ENCODE measurements around the gene GAB2.
A peak's percentile ranks its signal among the peaks of the same experiment; 100 is the strongest.

The GAB2 gene

DNA sequence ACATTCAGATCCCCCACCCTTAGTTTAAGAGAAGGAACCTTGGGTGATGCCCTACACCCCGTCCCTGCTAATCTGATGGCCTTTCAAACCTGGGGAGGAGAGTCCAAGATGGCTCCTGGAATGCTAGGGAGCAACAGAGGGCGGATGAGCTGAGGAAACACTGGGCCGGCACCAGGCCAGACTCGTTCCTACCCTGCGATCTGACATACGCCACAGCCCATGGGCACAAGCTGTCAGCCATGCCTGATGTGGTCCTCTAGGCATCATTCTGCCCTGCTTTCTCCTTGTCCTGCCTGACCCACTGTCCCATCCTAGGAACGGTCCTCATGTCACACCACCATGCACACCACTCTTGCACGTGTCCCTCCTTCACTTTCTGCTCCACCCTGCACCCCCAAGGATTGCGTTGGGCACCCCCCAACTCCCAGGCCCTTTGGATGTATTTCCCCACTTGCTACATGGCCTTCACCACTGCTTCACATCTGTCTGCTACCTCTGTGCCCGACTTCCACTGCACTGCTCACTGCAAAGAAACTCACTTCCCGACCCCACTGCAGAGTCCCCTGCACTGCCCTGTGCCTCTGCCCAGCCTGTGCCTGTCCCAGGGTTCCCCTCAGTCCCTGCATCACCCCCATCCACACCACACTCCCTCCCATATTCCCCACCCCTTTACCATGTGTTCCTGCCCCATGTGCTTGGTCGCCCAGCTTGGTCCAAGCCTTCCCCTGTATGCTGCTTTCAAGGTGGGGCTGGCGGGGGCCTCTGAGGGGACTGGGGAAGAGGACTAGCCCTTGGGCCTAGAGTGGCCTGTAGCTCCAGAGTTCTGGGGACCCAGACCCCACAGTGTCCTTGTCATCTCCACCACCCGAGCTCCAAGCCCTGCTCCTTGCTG is 199.7 kb downstream of the GAB2 start:
- no peak for DNase-seq

DNA sequence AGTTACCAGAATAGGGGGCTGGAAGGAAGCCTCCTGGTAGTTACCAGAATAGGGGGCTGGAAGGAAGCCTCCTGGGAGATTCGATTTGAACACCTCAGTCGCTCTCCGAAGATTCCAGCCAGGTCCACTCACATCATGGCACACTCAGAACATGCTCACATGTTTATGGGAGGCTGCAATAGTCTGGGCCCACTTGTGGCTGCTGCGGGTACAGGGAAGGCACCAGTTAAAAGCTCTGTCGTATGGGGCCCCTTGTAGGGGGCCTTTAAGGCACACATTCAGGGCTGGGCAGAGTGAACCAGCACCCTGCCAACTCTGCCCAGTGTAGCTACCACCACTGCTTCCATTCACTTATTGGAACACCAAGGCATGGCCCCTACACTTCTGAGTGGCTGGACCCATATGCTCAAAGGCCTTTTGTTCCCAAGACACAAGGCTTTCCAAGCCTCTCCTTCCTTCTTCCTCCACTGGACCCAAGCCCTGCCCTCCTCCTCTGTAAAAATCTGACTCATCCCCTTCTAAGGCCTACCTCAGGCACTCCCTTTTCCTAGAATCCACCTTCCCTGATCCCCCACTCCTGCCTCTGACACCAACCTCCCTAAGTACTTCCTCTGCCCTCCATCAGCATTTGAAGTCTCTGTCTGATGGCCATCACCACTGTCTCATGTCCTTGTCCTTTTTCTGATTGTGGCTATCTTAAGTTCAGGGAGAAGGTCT is 200.9 kb downstream of the GAB2 start:
- no peak for DNase-seq

DNA sequence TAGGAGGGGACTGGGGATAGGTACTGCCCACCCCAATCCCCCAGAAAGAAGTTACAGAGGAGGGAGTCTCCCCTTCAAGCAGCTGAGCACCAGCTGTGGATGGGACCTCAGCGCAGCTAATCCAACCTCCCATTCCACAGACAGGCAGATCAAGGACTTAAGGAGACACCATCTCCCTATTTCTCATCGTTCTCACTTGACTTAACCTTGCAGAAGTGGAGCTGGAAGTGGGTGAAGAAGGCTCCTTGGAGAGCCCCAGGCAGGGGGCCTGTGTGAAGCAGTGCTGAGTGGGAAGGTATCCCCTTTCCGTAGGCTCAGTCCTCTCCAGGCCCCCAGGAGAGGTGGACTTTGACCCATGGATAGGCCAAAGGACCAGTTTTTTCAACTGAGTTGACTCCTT is 201.6 kb downstream of the GAB2 start:
- no peak for DNase-seq

DNA sequence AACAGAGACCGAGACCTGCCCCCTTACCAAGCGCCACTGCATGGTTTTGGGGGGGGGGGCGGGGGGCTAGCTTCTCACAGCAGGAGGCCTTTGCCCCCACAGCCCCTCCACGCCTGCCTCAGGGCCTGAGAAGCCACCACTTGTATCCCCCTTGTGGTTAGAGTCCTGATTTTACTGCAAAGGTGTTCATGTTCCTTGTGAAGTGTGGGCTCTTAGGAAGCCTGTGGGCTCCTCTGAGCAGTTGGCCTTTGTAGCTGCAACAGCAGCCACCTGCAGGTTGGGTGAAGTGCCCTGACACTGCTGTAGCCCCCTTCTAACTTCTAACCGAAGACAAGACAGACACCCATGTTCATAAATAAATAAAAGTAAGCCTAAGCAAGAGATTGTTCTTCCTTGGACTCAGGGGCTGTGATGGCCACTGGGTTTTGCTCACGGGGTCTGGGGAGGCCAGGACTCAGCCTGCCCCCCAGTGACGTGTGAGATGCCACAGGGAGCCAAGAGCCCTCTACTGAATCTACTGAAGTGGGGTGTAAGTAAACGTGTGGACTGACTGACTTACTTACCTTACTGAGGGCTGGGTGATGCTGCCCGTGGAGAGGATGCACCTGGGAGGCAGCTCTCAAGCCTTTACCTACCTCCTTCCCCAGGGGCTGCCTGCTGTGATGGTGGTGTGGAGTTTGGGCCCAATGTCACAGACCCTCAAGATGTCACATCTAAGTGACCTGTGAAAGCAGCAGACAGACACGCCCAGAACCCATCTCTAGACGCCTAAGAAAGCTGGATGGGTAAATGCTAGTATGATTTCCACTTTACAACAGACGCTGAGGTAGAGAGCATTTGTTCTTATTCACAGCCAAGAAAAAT is 203.1 kb downstream of the GAB2 start:
- DNase-seq = no peak

DNA sequence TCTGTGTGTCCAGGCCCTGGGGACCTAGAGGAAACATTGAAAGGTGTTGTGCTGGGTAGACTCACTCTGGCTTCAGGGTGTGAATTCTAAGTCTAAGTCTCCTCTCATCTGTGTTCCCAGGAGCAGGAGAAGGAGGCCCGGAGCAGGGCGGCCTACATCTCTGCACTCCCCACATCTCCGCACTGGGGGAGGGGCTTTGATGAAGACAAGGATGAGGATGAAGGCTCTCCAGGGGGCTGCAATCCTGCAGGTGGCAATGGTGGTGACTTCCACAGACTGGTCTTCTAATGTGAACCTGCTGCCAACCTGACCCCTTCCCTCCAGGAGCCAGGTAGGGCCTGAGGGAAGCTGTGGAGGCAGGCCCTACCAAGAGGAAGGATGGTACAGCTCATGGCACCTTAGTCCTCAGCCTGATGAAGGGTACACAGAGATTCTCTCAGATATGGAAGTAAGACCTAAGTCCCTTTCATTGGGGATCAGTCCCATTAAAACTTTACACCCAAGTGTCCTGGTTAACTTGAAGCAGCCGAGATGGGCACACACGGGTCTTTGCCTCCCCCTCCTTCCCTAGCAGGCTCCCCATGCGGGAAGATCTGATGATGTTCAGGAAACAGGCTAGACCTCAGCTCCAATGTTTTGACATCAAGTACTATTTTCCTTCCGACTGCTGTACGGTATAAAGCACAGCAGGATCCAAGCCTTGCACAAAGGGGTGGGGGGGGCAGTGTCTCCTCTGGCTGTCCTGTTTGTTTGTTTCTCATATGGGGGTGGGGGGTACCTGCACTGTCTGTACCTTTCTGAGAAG is 203.9 kb downstream of the GAB2 start:
- DNase-seq = no peak

DNA sequence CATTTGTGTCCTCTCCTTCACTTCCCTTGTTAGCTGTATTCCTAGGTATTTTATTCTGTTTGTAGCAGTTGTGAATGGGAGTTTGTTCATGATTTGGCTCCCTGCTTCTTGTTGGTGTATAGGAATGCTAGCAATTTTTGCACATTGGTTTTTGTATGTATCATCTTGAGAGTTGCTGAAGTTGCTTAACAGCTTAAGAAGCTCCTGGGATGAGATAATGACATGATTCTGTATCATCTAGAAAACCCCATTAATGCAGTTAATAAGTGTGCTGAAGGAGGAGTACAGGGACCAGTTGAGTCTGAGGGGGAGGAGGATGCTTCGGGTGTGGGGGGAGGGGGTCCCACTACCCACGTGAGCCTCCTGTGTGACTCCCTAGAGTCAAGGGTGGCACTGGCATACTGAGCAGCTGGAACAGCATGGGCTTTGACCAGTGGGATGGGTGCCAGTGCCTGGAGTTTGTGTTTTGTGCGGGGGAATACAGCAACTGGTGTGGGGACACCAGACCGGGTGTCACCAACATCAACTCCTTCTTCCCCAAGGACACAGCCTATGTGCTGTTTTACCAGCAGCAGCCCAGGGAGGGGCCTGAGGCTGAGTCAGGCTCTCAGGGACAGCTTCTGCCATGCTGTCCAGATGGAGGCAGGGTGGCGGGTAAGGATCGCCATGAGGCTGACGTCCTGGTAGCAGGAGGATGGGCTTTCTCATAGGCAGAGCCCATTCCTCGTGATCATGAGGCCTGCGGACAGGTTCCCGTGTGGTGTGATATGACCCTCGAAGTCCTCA is 204.8 kb downstream of the GAB2 start:
- DNase-seq = no peak

DNA sequence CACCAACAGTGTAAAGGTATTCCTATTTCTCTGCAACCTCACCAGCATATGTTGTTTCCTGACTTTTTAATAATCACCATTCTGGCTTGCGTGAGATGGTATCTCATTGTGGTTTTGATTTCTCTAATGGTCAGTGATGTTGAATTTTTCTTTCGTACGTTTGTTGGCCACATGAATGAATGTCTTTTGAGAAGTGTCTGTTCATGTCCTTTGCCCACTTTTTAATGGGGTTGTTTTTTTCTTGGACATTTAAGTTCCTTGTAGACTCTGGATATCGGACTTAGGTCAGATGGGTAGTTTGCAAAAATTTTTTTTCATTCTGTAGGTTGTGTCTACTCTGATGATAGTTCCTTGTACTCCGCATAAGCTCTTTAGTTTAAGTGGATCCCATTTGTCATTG is 206.1 kb downstream of the GAB2 start:
- no peak for DNase-seq

DNA sequence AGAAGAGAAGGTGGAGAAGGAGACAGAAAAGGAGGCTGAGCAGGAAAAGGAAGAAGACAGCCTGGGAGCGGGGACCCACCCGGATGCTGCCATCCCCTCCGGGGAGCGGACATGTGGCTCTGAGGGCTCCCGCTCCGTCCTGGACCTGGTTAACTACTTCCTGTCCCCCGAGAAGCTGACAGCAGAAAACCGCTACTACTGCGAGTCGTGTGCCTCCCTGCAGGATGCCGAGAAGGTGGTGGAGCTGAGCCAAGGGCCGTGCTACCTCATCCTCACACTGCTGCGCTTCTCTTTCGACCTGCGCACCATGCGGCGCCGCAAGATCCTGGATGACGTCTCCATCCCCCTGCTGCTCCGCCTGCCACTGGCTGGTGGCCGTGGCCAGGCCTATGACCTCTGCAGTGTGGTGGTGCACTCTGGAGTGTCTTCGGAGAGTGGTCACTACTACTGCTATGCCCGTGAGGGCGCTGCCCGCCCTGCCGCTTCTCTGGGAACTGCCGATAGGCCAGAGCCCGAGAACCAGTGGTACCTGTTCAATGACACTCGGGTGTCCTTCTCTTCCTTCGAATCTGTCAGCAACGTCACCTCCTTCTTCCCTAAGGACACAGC is 207.5 kb downstream of the GAB2 start:
- DNase-seq = no peak

DNA sequence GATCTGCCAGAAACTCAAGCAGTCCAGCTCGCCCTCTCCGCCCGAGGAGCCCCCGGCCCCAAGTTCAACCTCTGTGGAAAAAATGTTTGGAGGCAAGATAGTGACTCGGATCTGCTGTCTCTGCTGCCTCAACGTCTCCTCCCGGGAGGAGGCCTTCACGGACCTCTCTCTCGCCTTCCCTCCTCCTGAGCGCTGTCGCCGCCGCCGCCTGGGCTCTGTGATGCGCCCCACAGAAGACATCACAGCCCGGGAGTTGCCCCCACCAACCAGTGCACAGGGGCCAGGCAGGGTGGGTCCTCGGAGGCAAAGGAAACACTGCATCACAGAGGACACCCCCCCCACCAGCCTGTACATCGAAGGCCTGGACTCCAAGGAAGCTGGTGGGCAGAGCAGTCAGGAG is 208.1 kb downstream of the GAB2 start:
- DNase-seq = no peak

DNA sequence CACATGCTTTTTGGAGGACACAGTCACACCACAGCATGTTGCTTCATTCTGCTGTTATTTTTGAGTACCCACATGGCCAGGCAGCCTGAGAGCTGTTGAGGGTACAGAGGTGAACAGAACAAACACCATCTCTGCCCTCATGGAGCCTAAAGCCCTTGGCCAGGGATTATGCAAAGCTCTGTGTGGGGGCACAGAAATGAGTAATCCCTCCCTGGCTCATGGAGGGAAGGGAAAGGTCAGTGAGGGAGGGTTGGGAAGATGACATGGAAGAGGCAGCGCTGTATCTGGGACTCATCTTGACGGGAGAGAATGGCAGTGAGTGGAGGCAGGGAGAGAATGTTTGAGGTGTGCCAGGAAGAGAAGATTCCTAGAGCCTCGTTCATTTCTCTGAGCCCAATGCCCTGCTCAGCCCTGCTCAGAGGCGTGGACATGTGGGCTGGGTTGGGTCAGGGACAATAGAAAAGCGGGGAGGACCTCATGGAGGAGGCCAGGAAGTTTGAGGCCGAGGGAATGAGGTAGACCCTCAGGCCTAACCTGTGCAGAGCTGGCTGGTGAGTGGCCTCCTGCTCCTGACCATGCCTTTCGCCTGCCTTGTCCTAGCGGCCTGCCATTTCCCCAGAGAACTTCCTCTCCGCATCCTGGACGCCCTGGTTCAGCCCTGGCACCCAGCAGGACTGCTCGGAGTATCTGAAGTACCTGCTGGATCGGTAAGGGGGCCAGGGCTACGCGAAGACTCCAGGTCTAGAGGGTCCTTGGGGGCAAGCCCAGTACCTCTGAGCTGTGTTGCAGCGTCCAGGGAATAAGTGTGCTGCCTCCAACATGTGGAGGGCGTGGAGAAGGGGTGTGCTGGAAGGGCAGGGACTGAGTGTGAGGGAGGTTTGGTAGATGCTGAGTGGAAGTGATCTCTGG is 209.1 kb downstream of the GAB2 start:
- DNase-seq = no peak

DNA sequence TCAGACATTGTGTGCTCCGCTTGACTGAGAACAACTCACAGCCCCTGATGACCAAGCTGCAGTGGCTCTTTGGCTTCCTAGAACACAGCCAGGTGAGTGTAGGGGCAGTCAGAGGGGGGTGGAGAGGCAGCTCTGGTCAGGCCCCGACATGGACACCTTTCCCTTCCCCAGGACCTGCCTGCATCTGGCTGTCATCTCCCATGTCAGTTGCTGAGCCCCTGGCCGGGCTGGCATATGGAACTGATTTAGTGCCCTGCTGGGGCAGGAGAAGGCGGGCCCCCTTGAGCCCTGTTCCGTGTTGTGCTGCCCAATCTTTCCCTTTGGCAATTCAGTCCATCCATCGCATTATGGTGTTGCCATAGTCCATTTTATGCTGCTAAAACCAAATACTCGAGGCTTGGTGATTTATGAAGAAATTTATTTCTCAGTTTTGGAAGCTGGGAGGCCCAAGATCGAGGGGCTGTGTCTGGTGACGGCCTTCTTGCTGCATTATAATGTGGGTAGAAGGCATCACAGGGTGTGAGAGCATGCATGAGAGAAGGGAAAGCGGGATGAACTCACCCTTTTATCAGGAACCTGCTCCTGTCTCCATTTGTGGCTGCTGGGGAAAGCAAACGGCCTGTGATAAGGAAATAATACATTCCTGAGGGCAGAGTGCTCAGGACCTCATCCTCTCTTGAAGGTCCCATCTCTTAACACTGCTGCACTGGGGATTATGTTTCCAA is 209.9 kb downstream of the GAB2 start:
- no peak for DNase-seq

DNA sequence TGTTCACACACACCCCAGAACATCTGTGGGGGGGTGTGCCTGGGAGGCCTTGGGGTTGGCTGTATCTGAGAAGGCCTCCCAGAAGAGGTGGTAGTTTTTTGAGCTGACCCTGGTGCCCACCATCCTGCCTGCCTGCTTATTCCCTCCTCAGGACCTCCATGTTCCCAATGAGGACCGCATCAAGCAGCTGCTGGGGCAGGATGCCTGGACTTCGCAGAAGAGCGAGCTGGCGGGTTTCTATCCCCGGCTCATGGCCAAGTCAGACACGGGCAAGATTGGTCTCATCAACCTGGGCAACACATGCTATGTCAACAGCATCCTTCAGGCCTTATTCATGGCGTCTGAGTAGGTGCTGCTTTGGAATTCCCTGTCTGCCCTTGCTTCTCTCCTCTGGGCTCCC is 211.9 kb downstream of the GAB2 start:
- no peak for DNase-seq

DNA sequence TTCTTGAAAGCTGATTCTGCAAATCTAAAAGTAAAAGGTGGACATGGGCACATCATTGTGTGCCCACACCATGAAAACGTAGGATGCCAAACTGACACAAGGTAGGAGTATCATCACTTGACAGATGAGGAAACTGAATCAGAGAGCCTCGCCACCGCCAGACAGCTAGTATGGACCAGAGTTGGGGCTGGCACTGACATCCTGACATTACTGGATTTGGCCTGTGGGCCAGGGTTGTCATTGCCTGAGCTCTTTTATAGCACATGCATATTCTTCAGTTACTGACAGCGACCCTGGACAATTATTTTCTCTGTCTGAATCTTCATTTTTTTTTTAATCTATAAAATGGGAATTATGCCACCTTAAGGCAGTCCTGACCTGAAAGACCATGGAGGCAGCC is 212.4 kb downstream of the GAB2 start:
- no peak for DNase-seq

DNA sequence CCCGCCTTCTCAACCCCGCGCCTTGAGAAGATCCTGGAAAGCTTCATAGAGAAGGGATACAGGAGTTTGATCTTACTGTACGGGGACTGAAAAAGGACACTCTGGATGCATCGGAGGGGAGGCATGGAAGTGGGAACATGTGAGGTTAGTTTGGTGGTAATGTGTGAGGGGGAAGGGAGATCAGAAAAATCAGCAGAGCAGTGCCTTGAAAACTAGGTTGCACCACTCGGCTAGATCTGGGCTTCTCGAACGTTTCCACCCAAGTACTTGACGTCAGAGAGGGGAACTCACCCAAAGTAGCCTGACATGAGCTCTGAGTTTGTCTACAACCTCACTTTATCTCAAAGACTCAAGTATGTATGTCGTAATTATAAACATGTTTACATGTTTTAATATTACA is 214.4 kb downstream of the GAB2 start:
- no peak for DNase-seq

DNA sequence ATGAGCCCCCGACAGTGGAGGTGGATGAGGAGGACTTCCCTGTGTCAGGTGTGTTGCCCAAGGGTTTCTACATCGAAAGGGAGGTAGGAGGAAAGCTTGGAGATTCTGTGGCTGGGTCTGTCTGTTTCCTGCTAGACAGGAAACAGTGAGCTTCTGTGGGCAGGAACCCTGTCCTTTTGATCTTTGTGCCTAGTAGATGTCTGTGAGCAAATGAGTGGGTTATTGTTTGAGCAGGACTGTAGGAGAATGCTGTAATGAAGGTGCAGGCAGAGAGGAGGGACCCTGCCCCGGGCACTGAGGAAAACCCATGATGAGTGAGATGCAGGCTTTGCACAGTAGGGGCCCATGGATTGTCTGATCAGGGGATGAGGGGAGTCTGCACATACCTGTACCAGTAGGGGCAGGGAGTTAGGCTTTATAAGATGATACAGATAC is 214.9 kb downstream of the GAB2 start:
- peak; percentile 43 for DNase-seq

DNA sequence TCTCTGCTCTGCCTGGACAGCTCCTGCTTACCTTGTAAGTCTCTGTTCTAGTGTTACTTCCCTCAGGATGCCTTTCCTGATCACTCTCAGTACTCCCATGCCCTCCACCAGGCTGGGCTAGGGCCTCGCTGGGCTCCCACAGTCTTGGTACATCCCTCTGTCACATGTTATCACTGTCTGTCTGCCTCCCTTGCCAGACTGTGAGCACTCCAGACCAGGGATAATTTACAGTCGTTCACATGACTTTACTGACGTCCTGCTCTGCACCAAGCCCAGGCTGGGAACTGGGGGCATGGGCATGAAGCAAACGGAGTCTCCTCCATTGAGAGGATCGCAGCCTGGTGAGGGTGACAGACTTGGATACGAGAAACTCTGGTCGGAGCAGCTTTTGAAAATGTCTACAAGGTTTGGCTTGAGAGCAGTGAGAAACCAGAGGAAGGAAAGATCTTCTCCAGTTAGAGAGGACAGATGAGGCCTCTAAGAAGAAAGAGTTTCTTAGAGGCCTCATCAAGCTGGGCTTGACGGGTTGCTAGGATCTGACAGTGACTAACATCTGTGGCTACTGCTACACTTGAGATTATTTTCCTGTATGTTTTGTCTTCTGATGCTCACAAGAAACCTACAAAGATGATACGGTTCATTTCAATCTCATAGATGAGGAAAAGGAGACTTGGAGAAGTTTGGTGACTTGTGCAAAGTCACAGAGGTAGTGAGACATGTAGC is 216.4 kb downstream of the GAB2 start:
- no peak for DNase-seq

DNA sequence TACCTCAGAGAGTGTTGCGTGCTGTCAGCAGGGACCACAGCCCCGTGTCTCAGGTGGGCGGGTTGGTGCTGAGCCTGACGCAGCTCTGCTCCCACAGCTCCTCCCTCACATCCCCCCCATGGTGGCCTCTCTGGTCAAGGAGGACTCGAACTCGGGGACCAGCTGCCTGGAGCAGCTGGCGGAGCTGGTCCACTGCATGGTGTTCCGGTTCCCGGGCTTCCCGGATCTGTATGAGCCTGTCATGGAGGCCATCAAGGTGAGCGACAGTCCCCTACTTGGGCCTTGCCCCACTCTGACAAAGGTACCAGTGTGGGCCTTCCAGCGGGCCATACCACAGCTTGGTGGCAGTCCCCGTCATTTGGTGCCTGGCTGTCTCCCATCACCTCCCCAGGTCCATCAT is 217.1 kb downstream of the GAB2 start:
- DNase-seq = no peak

DNA sequence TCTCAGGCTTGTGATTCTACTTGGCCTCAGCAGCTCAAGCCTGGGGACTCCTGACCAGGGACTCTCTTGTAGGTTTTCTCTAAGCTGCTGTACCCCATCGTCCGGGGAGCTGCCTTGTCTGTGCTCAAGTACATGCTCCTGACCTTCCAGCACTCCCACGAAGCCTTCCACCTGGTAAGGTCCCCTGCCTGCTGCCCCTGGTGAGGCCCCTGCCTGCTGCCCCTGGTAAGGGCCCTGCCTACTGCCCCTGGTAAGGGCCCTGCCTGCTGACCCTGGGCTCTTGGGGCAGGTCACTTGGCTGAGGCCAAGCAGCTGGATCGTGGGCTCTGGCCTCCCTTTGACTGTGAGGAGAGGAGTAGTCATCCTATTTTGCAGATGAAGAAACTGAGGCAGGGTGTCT is 217.6 kb downstream of the GAB2 start:
- no peak for DNase-seq

DNA sequence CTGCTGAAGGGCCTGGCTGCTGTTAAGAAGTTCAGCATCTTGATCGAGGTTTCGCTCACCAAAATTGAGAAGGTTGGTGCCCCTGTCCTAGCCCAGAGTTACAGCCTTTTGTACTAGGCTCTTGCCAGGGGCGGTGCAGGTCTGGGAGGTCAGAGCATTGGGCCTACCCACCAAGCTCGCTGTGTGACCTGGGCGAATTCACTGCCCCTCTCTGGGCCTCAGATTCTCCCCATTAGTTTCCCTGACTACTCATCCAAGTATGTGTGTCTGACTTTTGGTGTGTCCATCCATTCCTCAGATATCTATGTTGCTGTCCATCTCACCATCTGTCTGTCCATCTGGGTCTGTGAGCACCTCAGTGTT is 218.0 kb downstream of the GAB2 start:
- no peak for DNase-seq

Data from stimulated activated CD4-positive, alpha-beta T cell treated with anti-CD3 and anti-CD28 coated beads, Interleukin-15, amount 100 ng/mL, for 24 hours (primary cell).